Duodenal mucosa (tissue), 2 donors: ENCODE results near the gene RASSF9.

ENCODE experiments used
- H3K27ac ChIP-seq: one replicate; pipeline ENCODE4 v1.7.0; 2013; ENCODE audit warnings: low read depth, low read length
- H3K27me3 ChIP-seq, 2 donors: one replicate each; pipeline ENCODE4 v1.7.0; 2013; ENCODE audit warnings: low read length in 2 of 2, control low read depth in 1 of 2; ENCODE audit not compliant: insufficient read depth in 2 of 2, control insufficient read depth in 1 of 2
- H3K36me3 ChIP-seq, 2 donors: one replicate each; pipeline ENCODE4 v1.7.0; 2013; ENCODE audit warnings: low read length in 2 of 2, control low read depth in 1 of 2; ENCODE audit not compliant: insufficient read depth in 2 of 2, control insufficient read depth in 1 of 2
- H3K4me1 ChIP-seq, 2 donors: one replicate each; pipeline ENCODE4 v1.7.0; 2013; ENCODE audit warnings: low read length in 2 of 2, control low read depth in 1 of 2; ENCODE audit not compliant: insufficient read depth in 2 of 2, control insufficient read depth in 1 of 2
- H3K4me3 ChIP-seq, 2 donors: one replicate each; pipeline ENCODE4 v1.7.0; 2013; ENCODE audit warnings: low read length in 2 of 2, low read depth in 1 of 2
- H3K9ac ChIP-seq, 2 donors: one replicate each; pipeline ENCODE4 v1.7.0; 2013; ENCODE audit warnings: low read length in 2 of 2, low read depth in 1 of 2
- H3K9me3 ChIP-seq, 2 donors: one replicate each; pipeline ENCODE4 v1.7.0; 2013; ENCODE audit warnings: low read length in 2 of 2, control low read depth in 1 of 2; ENCODE audit not compliant: control insufficient read depth in 1 of 2

RASSF9 gene

DNA sequence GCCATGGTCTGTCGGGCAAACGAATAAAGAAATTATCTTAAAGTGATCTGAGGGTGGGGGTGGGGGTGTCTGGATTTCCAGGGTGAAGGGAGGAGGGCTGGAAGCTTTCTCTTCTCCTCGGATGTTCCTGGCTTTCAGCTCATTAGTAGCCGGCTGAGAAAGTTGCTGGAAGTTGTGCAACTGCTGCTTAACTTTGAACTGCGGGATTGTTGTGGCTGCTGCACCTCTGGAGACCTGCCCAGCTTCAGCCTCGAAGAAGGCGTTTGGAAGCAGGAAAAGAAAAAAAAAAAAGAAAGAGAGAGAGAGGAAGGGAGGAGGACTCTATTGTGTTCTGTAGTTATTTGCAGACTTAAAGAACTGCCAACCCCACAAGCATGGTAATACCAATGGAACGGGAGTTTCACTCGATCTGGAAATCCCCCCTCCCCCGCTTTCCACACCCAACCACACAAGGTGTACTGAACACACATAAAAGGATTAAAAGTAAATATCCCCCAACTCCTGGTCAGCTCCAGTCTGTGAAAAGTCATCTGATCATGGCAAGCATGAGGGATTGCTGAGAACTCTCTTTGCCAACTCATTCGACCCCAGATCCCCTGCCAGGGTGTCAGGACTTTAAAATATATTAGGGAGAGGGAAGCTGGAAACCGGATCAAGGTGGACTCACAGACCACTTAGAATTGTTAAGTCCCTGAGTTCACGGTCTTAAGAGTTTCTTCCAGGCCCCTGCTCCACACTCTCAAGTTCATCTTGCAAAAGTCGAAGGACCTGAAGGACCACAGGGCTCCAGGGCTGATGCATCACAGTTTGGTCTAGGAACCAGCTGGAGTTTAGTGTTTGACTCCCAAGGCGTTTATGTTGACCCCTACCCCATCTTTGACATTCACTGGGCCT lies at the start of gene RASSF9:
RASSF9 (minus strand) TSS at position 213 of the 894 bp plus-strand sequence; CDS start at position 5, 208 bp downstream.
- H3K9ac ChIP-seq = peak within 1 kb of the TSS; percentile 58
- no peaks in the 10 kb centered on the region for H3K36me3 ChIP-seq
- no peaks in the 10 kb centered on the region for H3K27me3 ChIP-seq
- peak within 1 kb of the TSS; percentile 40 for H3K27ac ChIP-seq
- peaks cover 5 to 7% of the 10 kb centered on the region in 2 donors for H3K4me1 ChIP-seq
- H3K9me3 ChIP-seq = no peaks in the 10 kb centered on the region
- H3K4me3 ChIP-seq = peak within 1 kb of the TSS; percentile 68 to 80

DNA sequence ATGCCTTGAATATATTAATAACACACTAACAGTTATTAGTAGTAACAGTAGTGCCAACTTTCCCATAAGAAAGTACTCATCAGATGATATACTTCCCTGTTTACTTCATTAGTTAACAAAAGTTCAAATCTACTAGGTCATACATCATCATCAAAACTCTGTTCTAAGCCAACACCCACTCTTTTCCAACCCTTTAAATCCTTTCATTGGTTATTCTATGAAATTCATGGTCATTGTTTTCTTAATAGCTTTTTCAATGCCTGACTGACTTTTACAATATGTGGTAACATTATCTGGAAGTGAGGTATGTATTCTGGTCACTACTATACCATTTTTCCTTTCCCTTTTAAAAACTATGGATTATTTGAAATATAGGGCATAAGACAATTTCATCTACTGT lies 47.6 kb upstream of the RASSF9 start:
- Histone ChIP-seq H3K4me1 (no peaks in the 10 kb centered on the region), H3K4me3 (no peak overlapping the region), H3K9ac (no peak overlapping the region), H3K9me3 (no peaks in the 10 kb centered on the region), H3K27me3 (no peaks in the 10 kb centered on the region), H3K27ac (no peak overlapping the region), H3K36me3 (no peaks in the 10 kb centered on the region)

DNA sequence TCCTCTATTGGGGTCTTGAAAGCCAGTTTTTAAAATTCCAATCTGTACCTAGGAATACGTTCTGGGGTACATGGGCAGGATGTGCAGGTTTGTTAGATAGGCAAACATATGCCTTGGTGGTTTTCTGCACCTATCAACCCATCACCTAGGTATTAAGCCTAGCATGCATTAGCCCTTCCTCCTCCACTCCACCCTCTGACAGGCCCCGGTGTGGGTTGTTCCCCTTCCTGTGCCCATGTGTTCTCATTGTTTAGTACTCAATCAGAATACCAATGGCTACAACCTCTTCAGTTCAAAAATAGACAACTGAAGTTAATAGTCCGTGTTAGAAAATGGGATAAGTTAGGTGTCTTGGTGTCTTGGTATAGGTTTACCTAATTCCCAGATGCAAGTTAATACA lies 41.2 kb upstream of the RASSF9 start:
- Histone ChIP-seq H3K27me3 (no peaks in the 10 kb centered on the region), H3K9me3 (no peaks in the 10 kb centered on the region), H3K9ac (no peak overlapping the region), H3K4me1 (no peaks in the 10 kb centered on the region), H3K36me3 (no peaks in the 10 kb centered on the region), H3K27ac (no peak overlapping the region), H3K4me3 (no peak overlapping the region)

DNA sequence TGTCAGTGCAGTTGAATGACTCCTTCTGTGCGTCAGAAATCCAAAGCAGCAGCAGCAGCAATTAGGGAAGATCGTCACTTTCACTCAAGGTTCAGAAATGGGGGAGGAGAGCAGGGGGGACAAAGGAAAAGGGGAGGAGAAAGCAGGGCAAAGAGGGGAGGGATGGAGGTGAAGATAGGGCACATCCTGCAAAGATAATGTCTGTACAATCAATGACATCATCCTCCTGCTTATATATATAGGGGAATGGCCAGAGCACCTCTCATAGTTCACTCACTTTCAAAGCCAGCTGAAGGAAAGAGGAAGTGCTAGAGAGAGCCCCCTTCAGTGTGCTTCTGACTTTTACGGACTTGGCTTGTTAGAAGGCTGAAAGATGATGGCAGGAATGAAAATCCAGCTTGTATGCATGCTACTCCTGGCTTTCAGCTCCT lies 37.8 kb upstream of the RASSF9 start, which contains the start of gene NTS:
NTS (plus strand) TSS at position 265 of the 431 bp plus-strand sequence; CDS start at position 374, 109 bp downstream.
- no peak within 1 kb of the TSS for H3K4me3 ChIP-seq
- H3K4me1 ChIP-seq = no peaks in the 10 kb centered on the region
- no peak within 1 kb of the TSS for H3K27ac ChIP-seq
- no peak within 1 kb of the TSS for H3K9ac ChIP-seq
- no peaks in the 10 kb centered on the region for H3K9me3 ChIP-seq
- H3K27me3 ChIP-seq = no peaks in the 10 kb centered on the region
- H3K36me3 ChIP-seq = no peaks in the 10 kb centered on the region

DNA sequence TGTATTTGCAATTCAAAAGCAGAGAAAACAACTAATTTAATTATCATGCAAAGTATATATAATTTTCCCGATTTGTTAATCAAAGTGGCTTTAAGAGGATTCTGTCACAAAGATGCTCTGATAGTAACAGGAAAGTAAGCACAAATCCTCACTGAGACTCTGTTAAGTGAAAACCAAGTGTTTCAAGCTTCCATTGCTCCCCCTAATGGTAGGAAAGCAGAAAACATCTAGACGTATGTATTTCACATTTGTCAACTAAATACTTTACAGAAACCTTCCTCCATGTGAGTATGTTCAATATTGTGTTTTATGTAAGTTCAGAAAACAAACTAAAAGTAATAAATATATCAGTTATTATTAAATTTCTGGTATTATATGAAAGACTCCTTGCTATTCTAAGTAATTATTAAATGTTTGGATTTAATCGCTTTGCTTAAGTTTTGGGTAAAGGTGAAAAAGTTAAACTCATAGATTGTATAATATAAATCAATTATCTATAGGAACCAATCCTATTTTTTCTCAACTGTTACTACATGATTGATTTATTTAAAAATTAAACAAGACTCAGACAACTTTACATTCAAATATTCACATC lies 36.4 kb upstream of the RASSF9 start:
- no peak overlapping the region for H3K4me3 ChIP-seq
- no peak overlapping the region for H3K27ac ChIP-seq
- H3K9ac ChIP-seq = no peak overlapping the region
- no peaks in the 10 kb centered on the region for H3K36me3 ChIP-seq
- H3K4me1 ChIP-seq = no peaks in the 10 kb centered on the region
- H3K9me3 ChIP-seq = no peaks in the 10 kb centered on the region
- H3K27me3 ChIP-seq = no peaks in the 10 kb centered on the region

GRCh38 chr12:85866986-85867776 lies 31.0 kb upstream of the RASSF9 start:
- Histone ChIP-seq H3K36me3 (no peaks in the 10 kb centered on the region), H3K27me3 (no peaks in the 10 kb centered on the region), H3K9ac (no peak overlapping the region), H3K4me3 (no peak overlapping the region), H3K4me1 (no peaks in the 10 kb centered on the region), H3K9me3 (no peaks in the 10 kb centered on the region), H3K27ac (no peak overlapping the region)

DNA sequence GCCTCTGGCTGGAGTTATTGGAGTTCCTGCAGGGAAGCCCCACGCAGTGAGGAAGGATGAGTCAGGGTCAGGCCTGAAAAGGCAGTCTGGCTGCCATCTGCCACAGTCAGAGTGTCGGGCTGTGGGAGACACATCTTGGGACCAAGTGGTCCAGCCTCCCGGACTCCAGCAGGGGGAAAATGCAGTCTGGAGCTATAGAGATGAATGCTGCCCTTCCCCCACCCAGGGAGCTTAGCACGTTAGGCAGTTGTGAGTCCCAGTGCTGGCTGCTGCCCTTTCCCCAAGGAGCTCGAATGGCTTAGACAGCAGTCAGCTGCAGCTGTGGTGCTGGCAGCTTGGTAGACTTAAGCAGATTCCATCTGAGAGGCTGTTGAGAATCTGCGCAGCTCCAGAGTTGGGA lies 29.7 kb upstream of the RASSF9 start:
- Histone ChIP-seq H3K4me1 (no peaks in the 10 kb centered on the region), H3K9me3 (no peaks in the 10 kb centered on the region), H3K36me3 (no peaks in the 10 kb centered on the region), H3K27ac (no peak overlapping the region), H3K27me3 (no peaks in the 10 kb centered on the region), H3K4me3 (no peak overlapping the region), H3K9ac (no peak overlapping the region)

GRCh38 chr12:85856966-85857365 lies 20.8 kb upstream of the RASSF9 start:
- no peak overlapping the region for H3K4me3 ChIP-seq
- H3K27me3 ChIP-seq = no peaks in the 10 kb centered on the region
- H3K9me3 ChIP-seq = no peaks in the 10 kb centered on the region
- H3K9ac ChIP-seq = no peak overlapping the region
- H3K4me1 ChIP-seq = no peaks in the 10 kb centered on the region
- no peaks in the 10 kb centered on the region for H3K36me3 ChIP-seq
- no peak overlapping the region for H3K27ac ChIP-seq

DNA sequence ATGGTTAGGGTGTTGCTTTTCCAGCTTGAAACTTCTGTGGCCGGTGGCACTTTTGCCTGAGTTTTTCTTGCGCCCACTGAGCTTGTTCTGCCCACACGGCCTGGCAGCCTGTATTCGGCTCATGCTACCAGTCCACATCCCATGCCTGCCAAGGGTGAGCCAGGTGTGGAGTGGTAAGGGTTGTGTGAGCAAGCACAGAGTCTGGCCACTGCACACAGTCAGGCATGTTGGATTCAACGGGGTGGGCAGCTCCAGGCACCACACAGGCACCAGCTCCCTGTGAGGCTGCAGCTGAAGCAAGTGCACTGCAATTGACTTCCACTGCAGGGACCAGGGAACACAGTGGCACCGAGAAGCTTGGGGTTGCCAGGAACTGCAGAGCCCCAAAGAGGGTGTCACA lies 19.1 kb upstream of the RASSF9 start:
- no peak overlapping the region for H3K4me3 ChIP-seq
- H3K4me1 ChIP-seq = no peaks in the 10 kb centered on the region
- H3K9me3 ChIP-seq = no peaks in the 10 kb centered on the region

DNA sequence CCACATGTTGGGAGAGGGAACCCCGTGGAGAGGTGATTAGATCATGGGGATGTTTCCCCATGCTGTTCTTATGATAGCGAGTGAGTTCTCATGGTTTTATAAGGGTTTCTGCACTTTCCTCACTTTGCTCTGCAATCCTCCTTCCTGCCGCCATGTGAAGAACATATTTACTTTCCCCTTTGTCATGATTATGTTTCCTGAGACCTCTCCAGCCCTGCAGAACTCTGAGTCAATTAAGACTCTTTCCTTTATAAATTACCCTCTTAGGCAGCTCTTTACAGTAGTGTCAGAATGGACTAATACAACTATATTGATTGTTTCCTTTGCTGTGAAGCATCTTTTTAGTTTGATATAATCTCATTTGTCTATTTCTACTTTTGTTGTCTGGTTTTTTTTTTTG lies 13.1 kb upstream of the RASSF9 start:
- Histone ChIP-seq H3K9me3 (no peaks in the 10 kb centered on the region), H3K27ac (no peak overlapping the region), H3K27me3 (no peaks in the 10 kb centered on the region), H3K9ac (no peak overlapping the region), H3K36me3 (no peaks in the 10 kb centered on the region), H3K4me1 (no peaks in the 10 kb centered on the region), H3K4me3 (no peak overlapping the region)

More for the DNA sequence above, 19.1 kb upstream of the RASSF9 start:
- no peak overlapping the region for H3K9ac ChIP-seq
- H3K27ac ChIP-seq = no peak overlapping the region
- no peaks in the 10 kb centered on the region for H3K27me3 ChIP-seq
- no peaks in the 10 kb centered on the region for H3K36me3 ChIP-seq
